ENCODE data around the gene PRKN.

GRCh38 chr6:161792851-161793493, 934.6 kb downstream of the PRKN start:
- TF ChIP-seq GATA3 (IDR thresholded peaks at IDR 0.05; ENCODE audit: low read depth, low read length) = no peak
- TF ChIP-seq GATA2 (IDR thresholded peaks at IDR 0.05; ENCODE audit: low read depth, low read length) = no peak
